Measurements from ENCODE around the gene TTC27. TPM values are rescaled to one million over a fixed set of nuclear protein-coding genes. Genes with fewer than 3 reads are reported as not detected.
A peak's percentile ranks its signal among the peaks of the same experiment; 100 is the strongest.

The TTC27 gene
- total RNA-seq, 1 donor from 2014 or later: 20.4 TPM

DNA sequence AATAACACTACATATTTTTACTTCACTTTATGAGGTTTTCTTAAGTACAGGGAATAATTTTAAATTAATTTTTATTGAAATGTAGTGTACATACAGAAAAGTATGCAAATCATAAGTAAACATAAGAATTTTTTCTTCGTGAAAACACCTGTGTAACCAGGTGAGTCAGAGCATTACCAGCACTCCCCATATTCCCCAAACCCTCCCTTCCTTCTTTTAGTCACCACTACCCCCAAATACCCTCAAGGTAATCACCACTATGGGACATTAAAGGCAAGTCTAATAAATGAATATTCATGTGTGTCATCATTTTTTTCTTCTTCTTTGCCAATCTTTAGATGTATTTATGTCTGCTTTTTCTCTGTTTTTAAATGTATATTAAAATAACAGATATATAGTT, 179.0 kb downstream of the TTC27 start:
- Mint-ChIP-seq H3K4me3 (no peak overlapping the region), H3K27me3 (no peaks in the 10 kb centered on the region), H3K9me3 (no peaks in the 10 kb centered on the region), H3K4me1 (ENCODE audit: unreplicated experiment) (peaks cover 16% of the 10 kb centered on the region), H3K36me3 (peaks cover 15% of the 10 kb centered on the region), H3K27ac (no peak overlapping the region)
- TF ChIP-seq, protein P1, sequence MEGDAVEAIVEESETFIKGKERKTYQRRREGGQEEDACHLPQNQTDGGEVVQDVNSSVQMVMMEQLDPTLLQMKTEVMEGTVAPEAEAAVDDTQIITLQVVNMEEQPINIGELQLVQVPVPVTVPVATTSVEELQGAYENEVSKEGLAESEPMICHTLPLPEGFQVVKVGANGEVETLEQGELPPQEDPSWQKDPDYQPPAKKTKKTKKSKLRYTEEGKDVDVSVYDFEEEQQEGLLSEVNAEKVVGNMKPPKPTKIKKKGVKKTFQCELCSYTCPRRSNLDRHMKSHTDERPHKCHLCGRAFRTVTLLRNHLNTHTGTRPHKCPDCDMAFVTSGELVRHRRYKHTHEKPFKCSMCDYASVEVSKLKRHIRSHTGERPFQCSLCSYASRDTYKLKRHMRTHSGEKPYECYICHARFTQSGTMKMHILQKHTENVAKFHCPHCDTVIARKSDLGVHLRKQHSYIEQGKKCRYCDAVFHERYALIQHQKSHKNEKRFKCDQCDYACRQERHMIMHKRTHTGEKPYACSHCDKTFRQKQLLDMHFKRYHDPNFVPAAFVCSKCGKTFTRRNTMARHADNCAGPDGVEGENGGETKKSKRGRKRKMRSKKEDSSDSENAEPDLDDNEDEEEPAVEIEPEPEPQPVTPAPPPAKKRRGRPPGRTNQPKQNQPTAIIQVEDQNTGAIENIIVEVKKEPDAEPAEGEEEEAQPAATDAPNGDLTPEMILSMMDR (conservative IDR thresholded peaks at IDR 0.05): no peak
- DNase-seq (ENCODE audit: extremely low spot score, unreplicated experiment): no peak

- Mint-ChIP-seq H3K27ac (no peak overlapping the region), H3K4me3 (no peak overlapping the region), H3K9me3 (no peaks in the 10 kb centered on the region), H3K36me3 (peaks cover 16% of the 10 kb centered on the region), H3K4me1 (ENCODE audit: unreplicated experiment) (peaks cover 22% of the 10 kb centered on the region), H3K27me3 (no peaks in the 10 kb centered on the region)
- DNase-seq (ENCODE audit: extremely low spot score, unreplicated experiment): no peak
- TF ChIP-seq, protein P1 (conservative IDR thresholded peaks at IDR 0.05): no peak
Measured at GRCh38 chr2:32807662-32808061, 179.8 kb downstream of the TTC27 start.

DNA sequence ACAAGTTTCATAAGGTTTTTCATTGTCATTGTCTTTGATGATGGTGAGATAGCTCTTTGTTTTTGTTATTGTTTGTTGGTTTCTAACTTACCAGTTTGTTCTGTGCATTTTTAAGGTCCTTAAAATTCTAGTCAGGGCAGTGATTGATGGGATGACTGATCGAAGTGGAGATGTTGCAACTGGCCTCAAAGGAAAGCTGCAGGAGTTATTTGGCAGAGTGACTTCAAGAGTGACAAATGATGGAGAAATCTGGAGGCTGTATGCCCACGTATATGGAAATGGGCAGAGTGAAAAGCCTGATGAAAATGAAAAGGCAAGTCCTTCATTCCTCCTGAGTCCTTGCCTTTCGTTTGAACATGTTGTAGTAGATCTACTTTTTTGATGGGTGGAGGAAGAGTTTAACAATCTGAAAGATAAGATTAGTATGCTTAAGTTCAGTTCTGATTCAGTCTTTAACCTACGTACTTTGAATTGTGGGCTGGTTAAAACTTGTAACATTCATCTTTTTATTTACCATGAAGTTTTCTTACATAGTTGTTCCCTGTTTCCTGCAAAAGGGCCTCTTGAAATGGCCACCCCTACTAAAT, 183.2 kb downstream of the TTC27 start:
- peaks cover 16% of the 10 kb centered on the region for H3K36me3 Mint-ChIP-seq
- H3K4me1 Mint-ChIP-seq (ENCODE audit: unreplicated experiment): peaks cover 17% of the 10 kb centered on the region
- H3K27me3 Mint-ChIP-seq: no peaks in the 10 kb centered on the region
- no peaks in the 10 kb centered on the region for H3K9me3 Mint-ChIP-seq
- H3K4me3 Mint-ChIP-seq: no peak overlapping the region
- H3K27ac Mint-ChIP-seq: no peak overlapping the region
- no peak for DNase-seq (ENCODE audit: extremely low spot score, unreplicated experiment)
- TF ChIP-seq, protein P1 (conservative IDR thresholded peaks at IDR 0.05): no peak

DNA sequence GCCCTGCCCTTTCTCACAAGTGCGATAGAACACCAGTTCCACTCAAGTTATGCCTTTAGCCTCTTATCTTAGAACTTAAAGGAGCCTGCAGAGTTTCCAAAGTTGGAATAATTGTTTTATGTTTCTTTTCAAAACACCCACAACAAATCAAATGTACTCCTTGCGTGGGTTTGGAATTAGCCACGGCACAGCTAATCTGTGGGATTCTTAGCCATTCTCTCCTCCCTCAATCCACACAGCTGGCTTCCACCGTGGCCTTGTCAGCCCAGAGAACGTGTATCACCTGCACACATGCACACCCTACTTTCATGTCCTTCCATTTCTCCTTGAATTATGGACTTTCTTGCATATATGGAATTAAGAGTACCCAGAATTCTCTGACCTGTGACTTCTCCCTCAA, 183.8 kb downstream of the TTC27 start:
- H3K27ac Mint-ChIP-seq: peak overlapping the region; percentile 19
- no peak overlapping the region for H3K4me3 Mint-ChIP-seq
- peaks cover 17% of the 10 kb centered on the region for H3K4me1 Mint-ChIP-seq (ENCODE audit: unreplicated experiment)
- H3K36me3 Mint-ChIP-seq: peaks cover 16% of the 10 kb centered on the region
- no peaks in the 10 kb centered on the region for H3K9me3 Mint-ChIP-seq
- DNase-seq (ENCODE audit: extremely low spot score, unreplicated experiment): no peak
- TF ChIP-seq, protein P1 (conservative IDR thresholded peaks at IDR 0.05): no peak
- H3K27me3 Mint-ChIP-seq: no peaks in the 10 kb centered on the region

- Mint-ChIP-seq H3K9me3 (no peaks in the 10 kb centered on the region), H3K27ac (peak overlapping the region; percentile 19), H3K27me3 (no peaks in the 10 kb centered on the region), H3K36me3 (peaks cover 16% of the 10 kb centered on the region), H3K4me3 (no peak overlapping the region), H3K4me1 (ENCODE audit: unreplicated experiment) (peaks cover 17% of the 10 kb centered on the region)
- TF ChIP-seq, protein P1 (conservative IDR thresholded peaks at IDR 0.05): no peak
- DNase-seq (ENCODE audit: extremely low spot score, unreplicated experiment): no peak
Measured at GRCh38 chr2:32812316-32812715, 184.5 kb downstream of the TTC27 start.

- TF ChIP-seq, protein P1 (conservative IDR thresholded peaks at IDR 0.05): no peak
Measured at GRCh38 chr2:32820088-32820487, 192.2 kb downstream of the TTC27 start.

More at GRCh38 chr2:32820088-32820487, 192.2 kb downstream of the TTC27 start:
- no peak overlapping the region for H3K4me3 Mint-ChIP-seq
- no peaks in the 10 kb centered on the region for H3K36me3 Mint-ChIP-seq
- no peak overlapping the region for H3K27ac Mint-ChIP-seq
- no peak for DNase-seq (ENCODE audit: extremely low spot score, unreplicated experiment)
- H3K4me1 Mint-ChIP-seq (ENCODE audit: unreplicated experiment): peaks cover 6% of the 10 kb centered on the region
- no peaks in the 10 kb centered on the region for H3K9me3 Mint-ChIP-seq
- H3K27me3 Mint-ChIP-seq: no peaks in the 10 kb centered on the region
